T-helper 2 cell treated with Interferon-gamma antibody and Interleukin-4, amounts not matched to agents 100 ng/mL and 5 ng/mL, for 36 hours (primary cell): Measurements from ENCODE around the gene NTN1. TPM values are rescaled to one million over a fixed set of nuclear protein-coding genes. Genes with fewer than 3 reads are reported as not detected.

Experiments used
- intact Hi-C: fragments of 100-400 bp; cut with micrococcal nuclease; formaldehyde crosslinking; loops from one replicate; pipeline ENCODE4 v1.15.1; 2023
- total RNA-seq: library from RNA; stranded (reverse); gene quantifications from 2 replicates; pipeline ENCODE4 v1.2.3, GENCODE V29; 2022

The NTN1 gene
- total RNA-seq, 1 donor from 2014 or later, result 0.09 TPM

DNA sequence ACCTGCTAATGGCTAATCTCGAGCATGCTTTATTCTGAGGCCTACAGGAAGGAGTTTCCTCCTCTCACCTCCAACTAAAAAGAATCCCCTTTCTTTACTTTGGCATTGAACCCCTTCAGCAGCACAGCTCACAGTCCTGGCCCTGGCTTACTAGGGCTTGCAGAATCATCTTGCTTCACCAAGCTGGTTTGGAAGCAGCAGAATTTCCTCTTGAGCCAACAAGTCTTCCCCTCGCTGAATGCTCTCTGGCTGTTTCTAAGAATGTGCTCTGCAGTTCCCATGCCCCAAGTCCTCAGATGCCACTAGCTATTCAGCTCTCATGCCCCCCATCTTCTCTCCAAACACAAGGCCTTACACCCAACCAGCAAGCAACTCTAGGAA is 271.2 kb downstream of the NTN1 start:
- intact Hi-C loops, result loop anchor here (5.0 kb wide), 1 partner anchor 175 kb away; no protein-coding TSS in a partner anchor

Other genes starting within 250 kb of the NTN1 start
- gene MFSD6L, start 222.1 kb upstream of the NTN1 start, total RNA-seq, result 0.86 and 0.95 TPM in 2 replicates
- gene PIK3R6, start 153.8 kb upstream of the NTN1 start, total RNA-seq, result 9.0 and 9.9 TPM in 2 replicates
- gene PIK3R5, start 55.8 kb upstream of the NTN1 start, total RNA-seq, result 56.2 and 58.8 TPM in 2 replicates